KMS-11 (cell line): ENCODE measurements around the gene MVK.

ENCODE experiments used
- H2AFZ ChIP-seq: fragments of 200-600 bp; sonication (generic); 2 replicates; pipeline ENCODE4 v1.6.1; 2016; ENCODE audit warnings: antibody characterized with exemption, mixed run types, low read depth
- H3K27ac ChIP-seq: fragments of 200-600 bp; sonication (generic); 2 replicates; pipeline ENCODE4 v1.6.1; 2016; ENCODE audit warnings: mild to moderate bottlenecking, mixed run types
- H3K27me3 ChIP-seq: fragments of 200-600 bp; sonication (generic); 2 replicates; pipeline ENCODE4 v1.6.1; 2017; ENCODE audit warnings: mild to moderate bottlenecking, low read depth, mixed run types, moderate library complexity; ENCODE audit not compliant: insufficient read depth
- H3K36me3 ChIP-seq: fragments of 200-600 bp; sonication (generic); 2 replicates; pipeline ENCODE4 v1.6.1; 2017; ENCODE audit warnings: mild to moderate bottlenecking, mixed run types; ENCODE audit not compliant: insufficient read depth
- H3K4me1 ChIP-seq: fragments of 200-600 bp; sonication (generic); 2 replicates; pipeline ENCODE4 v1.6.1; 2016; ENCODE audit warnings: mild to moderate bottlenecking, low read depth, mixed run types; ENCODE audit not compliant: poor library complexity, severe bottlenecking
- H3K4me2 ChIP-seq: fragments of 200-600 bp; sonication (generic); 2 replicates; pipeline ENCODE4 v1.7.0; 2016; ENCODE audit warnings: mild to moderate bottlenecking, mixed run types
- H3K4me3 ChIP-seq: fragments of 200-600 bp; sonication (generic); IDR thresholded peaks from 2 replicates; pipeline ENCODE4 v1.6.1; 2017; ENCODE audit warnings: low read depth, low read length, mixed read lengths; ENCODE audit not compliant: insufficient read depth
- H3K79me2 ChIP-seq: fragments of 200-600 bp; sonication (generic); 2 replicates; pipeline ENCODE4 v1.6.1; 2016; ENCODE audit warnings: low read depth, mixed run types; ENCODE audit not compliant: insufficient read depth
- H3K9ac ChIP-seq: fragments of 200-600 bp; sonication (generic); 2 replicates; pipeline ENCODE4 v1.6.1; 2016; ENCODE audit warnings: mild to moderate bottlenecking, mixed run types
- H4K20me1 ChIP-seq: fragments of 200-600 bp; sonication (generic); 2 replicates; pipeline ENCODE4 v1.6.1; 2016; ENCODE audit warnings: mild to moderate bottlenecking, mixed run types; ENCODE audit not compliant: insufficient read depth
- TF ChIP-seq, protein P1 (sequence below): fragments of 200-600 bp; sonication (generic); conservative IDR thresholded peaks from 2 replicates; pipeline ENCODE4 v1.6.1; 2017; ENCODE audit warnings: low read depth, mild to moderate bottlenecking, antibody characterized with exemption, low read length, moderate library complexity, mixed read lengths

The MVK gene

DNA sequence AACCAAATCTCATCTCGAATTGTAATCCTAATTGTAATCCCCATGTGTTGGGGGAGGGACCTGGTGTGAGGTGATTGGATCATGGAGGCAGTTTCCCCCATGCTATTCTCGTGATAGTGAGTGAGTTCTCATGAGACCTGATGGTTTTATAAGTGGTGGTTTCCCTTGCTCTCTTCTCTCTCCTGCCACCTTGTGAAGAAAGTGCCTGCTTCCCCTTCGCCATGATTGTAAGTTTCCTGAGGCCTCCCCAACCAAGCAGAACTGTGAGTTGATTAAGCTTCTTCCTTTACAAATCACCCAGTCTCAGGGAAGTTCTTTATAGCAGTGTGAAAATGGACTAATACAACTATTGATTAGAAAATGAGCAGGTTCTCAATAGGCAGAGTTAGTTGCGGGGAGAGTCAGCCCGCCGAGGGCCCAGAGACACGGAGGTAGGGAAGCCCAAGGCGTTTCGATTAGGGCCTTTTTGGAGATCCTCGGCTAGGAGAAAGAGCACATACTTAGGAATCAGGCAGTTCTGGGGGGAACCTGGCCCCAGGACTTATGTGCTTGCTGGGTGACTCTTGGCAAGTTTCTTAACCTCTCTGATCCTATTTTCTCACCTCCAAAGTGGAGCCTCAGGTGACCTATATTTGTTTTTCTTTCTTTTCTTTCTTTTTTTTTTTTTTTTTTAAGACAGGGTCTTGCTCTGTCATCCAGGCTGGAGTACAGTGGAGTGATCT lies 65.7 kb downstream of the MVK start:
- H3K27me3 ChIP-seq = no peaks in the 10 kb centered on the region
- H2AFZ ChIP-seq = no peak overlapping the region
- no peaks in the 10 kb centered on the region for H3K79me2 ChIP-seq
- H3K9ac ChIP-seq = no peak overlapping the region
- no peak overlapping the region for H3K27ac ChIP-seq
- H3K4me3 ChIP-seq = no peak overlapping the region
- H3K4me2 ChIP-seq = no peak overlapping the region
- no peaks in the 10 kb centered on the region for H4K20me1 ChIP-seq
- no peaks in the 10 kb centered on the region for H3K4me1 ChIP-seq
- TF ChIP-seq, protein P1, sequence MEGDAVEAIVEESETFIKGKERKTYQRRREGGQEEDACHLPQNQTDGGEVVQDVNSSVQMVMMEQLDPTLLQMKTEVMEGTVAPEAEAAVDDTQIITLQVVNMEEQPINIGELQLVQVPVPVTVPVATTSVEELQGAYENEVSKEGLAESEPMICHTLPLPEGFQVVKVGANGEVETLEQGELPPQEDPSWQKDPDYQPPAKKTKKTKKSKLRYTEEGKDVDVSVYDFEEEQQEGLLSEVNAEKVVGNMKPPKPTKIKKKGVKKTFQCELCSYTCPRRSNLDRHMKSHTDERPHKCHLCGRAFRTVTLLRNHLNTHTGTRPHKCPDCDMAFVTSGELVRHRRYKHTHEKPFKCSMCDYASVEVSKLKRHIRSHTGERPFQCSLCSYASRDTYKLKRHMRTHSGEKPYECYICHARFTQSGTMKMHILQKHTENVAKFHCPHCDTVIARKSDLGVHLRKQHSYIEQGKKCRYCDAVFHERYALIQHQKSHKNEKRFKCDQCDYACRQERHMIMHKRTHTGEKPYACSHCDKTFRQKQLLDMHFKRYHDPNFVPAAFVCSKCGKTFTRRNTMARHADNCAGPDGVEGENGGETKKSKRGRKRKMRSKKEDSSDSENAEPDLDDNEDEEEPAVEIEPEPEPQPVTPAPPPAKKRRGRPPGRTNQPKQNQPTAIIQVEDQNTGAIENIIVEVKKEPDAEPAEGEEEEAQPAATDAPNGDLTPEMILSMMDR = no peak
- H3K36me3 ChIP-seq = no peaks in the 10 kb centered on the region

DNA sequence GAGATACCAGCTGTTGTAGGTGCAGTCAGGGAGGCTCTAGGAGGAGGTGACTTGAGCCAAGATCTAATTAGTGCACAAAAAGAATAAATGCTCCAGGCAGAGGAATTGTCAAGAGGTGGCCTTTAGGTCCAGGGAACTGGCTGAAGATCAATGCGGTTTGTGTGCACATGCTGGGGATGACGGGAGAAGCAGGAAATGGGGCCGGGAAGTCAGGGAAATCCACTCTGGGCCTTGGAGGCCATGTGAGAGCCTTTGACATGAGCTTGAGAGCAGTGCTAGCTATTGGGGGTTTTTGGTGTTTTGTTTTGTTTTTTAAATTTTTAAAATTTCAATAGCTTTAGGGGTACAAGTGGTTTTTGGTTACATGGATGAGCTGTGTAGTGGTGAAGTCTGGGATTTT lies 67.4 kb downstream of the MVK start:
- Histone ChIP-seq H3K27me3 (no peaks in the 10 kb centered on the region), H3K4me1 (no peaks in the 10 kb centered on the region), H2AFZ (no peak overlapping the region), H3K36me3 (no peaks in the 10 kb centered on the region), H3K4me3 (no peak overlapping the region), H4K20me1 (no peaks in the 10 kb centered on the region), H3K79me2 (no peaks in the 10 kb centered on the region), H3K27ac (no peak overlapping the region), H3K9ac (no peak overlapping the region), H3K4me2 (no peak overlapping the region)
- TF ChIP-seq, protein P1 = no peak

DNA sequence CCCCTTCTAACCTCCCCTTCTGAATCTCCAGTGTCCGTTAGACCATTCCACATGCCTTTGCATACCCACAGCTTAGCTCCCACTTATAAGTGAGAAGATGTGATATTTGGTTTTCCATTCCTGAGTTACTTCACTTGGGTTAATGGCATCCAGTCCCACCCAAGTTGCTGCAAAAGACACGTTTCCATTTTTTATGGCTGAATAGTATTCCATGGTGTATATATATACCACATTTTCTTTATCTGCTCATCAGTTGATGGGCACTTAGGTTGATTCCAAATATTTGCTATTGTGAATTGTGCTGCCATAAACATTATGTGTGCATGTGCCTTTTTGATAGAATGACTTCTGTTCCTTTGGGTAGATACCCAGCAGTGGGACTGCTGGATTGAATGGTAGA lies 67.8 kb downstream of the MVK start:
- no peaks in the 10 kb centered on the region for H3K36me3 ChIP-seq
- H2AFZ ChIP-seq = no peak overlapping the region
- H4K20me1 ChIP-seq = no peaks in the 10 kb centered on the region
- TF ChIP-seq, protein P1 = no peak
- no peak overlapping the region for H3K9ac ChIP-seq
- no peak overlapping the region for H3K4me3 ChIP-seq
- no peak overlapping the region for H3K27ac ChIP-seq
- no peaks in the 10 kb centered on the region for H3K27me3 ChIP-seq
- H3K4me2 ChIP-seq = no peak overlapping the region
- H3K79me2 ChIP-seq = no peaks in the 10 kb centered on the region
- H3K4me1 ChIP-seq = no peaks in the 10 kb centered on the region

DNA sequence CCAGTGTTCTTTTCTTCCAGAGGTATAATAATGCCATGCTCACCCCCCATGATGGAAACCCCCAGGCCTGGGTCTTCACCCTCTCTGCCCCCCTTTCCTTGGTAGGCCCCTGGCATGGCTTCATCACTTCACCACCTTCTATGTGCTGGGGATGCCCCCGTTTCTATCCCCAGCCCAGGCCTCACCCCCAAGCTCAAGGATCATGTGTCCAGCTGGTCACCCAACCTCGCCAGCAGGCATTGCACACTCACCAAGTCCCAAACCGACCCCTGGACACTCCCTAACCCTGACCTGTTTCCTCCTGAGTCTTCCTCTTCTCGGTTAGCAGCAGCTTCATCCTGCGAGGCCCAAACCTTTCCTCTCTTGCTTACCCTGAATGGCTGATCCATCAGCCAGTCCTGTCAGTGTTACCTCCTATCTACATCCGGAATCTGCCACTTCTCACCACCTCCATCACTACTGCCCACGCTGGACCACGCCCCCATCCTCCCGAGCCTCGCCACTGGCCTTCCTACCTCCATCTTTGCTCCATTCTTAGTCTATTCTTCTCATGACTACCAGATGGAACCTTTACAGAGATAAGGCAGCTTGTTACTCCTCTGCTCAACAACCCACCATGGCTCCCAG lies 69.0 kb downstream of the MVK start:
- H3K9ac ChIP-seq = no peak overlapping the region
- H3K4me2 ChIP-seq = no peak overlapping the region
- TF ChIP-seq, protein P1 = no peak
- H3K79me2 ChIP-seq = no peaks in the 10 kb centered on the region
- H2AFZ ChIP-seq = no peak overlapping the region
- no peak overlapping the region for H3K27ac ChIP-seq
- no peaks in the 10 kb centered on the region for H4K20me1 ChIP-seq
- H3K27me3 ChIP-seq = no peaks in the 10 kb centered on the region
- H3K4me1 ChIP-seq = no peaks in the 10 kb centered on the region
- no peak overlapping the region for H3K4me3 ChIP-seq
- no peaks in the 10 kb centered on the region for H3K36me3 ChIP-seq
